NT2/D1 (cell line): ENCODE data around the gene LRRC31.

Experiments used
- YY1 ChIP-seq: IDR thresholded peaks from 2 replicates; pipeline ENCODE4 v1.6.1; 2011; ENCODE audit not compliant: insufficient read length, insufficient read depth
- ZNF274 ChIP-seq: IDR thresholded peaks from 2 replicates; pipeline ENCODE4 v1.6.1; 2011; ENCODE audit warnings: mild to moderate bottlenecking, low read depth, low read length

DNA sequence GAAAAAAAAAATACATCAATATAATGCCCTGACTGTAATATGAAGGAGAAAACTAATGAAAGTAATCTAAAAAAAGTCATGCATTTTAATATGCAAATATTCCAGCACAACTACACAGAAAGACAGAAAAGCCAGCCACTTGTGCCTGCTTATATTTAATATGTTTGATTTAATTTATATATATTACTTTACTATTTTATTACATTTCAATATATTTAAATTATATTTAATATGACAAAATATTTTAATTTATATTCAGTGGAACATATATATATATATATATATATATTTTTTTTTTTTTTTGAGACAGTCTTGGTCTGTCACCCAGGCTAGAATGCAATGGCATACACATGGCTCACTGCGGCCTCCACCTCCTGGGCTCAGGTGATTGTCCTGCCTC is 27.5 kb upstream of the LRRC31 start:
- no peak for TF ChIP-seq YY1
- no peak for TF ChIP-seq ZNF274
